Measurements from ENCODE around the gene CCNY.
"Not testable (repeated sequence)": the region's sequence is repeated elsewhere in the genome, so short reads cannot be mapped to it uniquely, and the experiment has no call there.

The CCNY gene

DNA sequence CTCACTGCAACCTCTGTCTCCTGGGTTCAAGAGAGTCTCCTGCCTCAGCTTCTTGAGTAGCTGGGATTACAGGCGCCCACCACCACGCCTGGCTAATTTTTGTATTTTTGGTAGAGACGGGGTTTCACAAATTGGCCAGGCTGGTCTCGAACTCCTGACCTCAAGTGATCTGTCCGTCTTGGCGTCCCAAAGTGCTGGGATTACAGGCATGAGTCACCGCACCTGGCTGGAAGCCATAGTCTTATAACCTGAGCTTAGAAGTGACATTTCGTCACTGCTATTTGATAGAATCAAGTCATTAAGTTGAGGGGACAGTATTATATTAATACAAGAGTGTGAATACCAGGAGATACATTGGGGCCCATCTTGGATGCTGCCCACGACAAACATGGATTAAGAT lies 17.9 kb downstream of the CCNY start:
- not testable (repeated sequence) for DNase-seq (ENCODE audit: low read depth)

DNA sequence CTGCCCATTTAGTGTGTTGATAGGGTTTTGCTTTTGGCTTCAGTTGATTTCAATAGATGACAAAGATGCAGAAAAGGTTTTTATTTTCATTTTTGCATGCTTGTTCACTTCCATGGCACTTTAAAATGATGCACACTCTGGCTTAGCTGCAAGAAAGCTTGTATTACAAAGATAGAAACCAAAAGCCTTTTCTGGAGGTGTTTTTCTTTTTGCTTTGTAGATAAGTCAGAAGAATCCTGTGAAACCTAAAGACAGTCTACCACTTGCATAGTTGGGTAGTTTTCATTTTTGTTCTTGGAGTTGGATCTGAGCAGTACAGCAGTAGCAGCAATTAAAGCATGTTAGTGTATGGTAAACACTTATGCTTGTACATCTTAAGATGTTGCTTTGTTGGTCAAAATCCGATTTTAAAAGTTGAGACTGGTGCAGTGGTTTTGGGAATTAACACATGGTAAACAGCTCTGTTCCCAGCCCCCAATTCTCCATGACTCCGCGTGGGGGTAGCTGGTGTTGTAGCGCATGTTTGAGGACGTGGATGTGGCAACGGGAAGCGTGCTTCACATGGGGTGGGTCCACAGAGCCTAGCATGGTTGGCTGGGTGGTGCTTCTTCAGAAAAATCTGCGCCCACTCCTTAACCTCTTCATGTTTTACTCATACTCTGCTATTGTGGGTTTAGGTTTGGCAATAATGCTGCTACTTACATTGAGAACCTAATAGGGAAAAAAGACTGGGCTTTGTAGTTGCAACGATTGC lies 19.8 kb downstream of the CCNY start:
- DNase-seq (ENCODE audit: low read depth): no peak

DNA sequence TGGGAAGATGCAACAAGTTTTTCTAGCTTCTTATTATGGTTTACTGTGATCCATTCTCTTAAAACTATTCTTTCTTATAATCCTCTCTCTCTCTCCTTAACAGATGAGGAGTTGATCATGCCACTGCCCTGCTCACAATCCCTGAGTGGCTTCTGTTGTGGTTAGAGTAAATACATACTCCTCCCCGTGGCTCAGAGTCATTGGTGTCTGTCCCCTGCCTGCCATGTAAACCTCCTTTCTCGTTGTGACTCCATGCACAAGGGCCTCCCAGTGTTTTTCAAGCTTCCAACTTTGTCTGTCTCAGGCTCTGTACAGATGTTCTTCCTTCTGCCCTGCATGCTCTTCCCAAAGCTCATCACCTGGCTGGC lies 20.4 kb downstream of the CCNY start:
- no peak for DNase-seq (ENCODE audit: low read depth)

DNA sequence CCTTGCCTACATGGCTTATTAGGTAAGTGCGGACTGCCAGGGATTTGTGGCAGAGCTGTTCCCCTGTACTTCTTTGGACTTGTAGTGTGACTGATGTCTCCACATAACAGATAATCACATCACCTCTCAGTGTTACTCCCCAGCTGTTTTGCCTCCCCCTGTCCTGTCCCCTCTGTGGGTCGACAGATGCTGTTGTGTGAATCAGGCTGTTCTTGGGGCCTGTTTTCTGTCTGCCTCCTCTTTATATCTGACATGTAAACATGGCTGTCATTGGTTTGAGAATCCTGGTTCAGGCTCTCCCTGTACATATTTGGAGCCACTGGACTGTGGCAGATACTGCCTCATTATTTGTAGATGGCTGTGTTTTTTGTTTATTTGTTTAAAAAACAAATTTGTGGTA lies 22.7 kb downstream of the CCNY start:
- no peak for DNase-seq (ENCODE audit: low read depth)

DNA sequence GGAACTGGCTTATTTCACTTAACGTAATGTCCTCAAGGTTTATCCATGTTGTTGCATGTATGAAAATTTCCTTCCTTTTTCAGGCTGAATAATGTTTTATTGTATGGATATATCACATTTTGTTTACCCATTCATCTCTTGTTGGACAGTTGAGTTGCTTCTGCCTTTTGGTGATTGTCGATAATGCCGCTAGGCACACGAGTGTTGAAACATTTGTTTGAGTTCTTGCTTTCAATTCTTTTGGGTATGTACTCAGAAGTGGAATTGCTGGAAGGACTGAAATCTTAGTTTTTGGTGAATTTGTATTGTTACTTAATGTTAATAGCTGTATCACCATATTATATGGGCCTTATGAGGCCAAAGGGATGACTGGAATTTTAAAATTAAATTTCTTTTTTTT lies 23.6 kb downstream of the CCNY start:
- no peak for DNase-seq (ENCODE audit: low read depth)

DNA sequence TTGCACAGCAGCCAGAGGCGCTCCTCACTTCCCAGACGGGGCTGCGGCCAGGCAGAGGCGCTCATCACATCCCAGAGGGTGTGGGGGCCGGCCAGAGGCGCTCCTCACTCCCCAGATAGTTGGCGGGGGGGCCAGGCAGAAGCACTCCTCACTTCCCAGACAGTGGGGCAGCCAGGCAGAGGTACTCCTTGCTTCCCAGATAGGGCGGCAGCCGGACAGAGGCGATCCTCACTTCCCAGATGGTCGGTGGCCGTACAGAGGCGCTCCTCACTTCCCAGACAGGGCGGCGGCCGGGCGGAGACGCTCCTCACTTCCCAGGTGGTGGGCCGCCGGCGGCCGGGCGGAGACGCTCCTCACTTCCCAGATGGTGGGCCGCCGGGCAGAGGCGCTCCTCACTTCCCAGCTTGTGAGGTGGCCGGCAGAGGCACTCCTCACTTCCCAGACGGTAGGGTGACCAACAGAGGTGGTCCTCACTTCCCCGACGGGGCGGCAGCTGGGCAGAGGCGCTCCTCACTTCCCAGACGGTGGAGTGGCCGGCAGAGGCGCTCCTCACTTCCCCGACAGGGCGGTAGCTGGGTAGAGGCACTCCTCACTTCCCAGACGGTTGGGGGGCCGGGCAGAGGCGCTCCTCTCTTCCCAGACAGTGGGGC lies 26.5 kb downstream of the CCNY start:
- DNase-seq (ENCODE audit: low read depth): no peak

DNA sequence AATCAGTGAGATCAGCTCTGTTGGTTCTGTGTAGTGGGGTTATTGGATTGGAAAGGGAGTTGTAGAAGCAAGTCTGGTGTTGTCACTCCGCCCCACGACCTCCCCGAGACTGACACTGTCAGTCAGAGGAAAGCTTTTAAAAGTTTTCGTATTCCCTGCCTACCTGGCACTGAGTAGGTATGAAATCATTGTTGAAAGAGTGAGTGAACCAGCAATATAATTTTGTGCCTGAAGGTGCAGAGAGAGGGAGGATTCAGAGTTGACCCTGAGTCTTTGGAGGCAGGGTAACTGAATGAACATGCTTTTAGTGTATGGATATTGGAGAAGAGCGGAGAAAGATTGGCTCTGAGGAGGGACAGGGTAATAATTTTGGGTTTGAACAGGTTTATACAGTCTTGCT lies 27.3 kb downstream of the CCNY start:
- no peak for DNase-seq (ENCODE audit: low read depth)

DNA sequence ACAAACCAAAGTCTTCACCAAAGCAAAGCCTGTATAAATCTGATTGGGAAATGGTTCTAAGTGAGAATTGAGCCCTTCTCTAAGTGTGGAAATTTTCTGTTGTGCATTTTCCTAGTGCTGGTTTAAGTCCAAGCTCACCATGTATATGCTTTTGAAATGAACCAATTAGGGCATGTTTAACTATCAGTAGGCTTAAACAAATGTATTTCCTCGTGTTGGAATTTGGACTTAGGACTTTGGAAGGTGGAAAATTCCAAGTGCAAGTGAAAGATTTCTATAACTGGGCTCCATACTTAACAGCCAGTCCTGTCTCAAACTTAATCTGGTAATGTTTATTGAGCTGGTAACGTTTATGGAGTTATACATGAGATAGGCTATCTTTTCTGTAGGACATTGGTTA lies 28.5 kb downstream of the CCNY start:
- no peak for DNase-seq (ENCODE audit: low read depth)

DNA sequence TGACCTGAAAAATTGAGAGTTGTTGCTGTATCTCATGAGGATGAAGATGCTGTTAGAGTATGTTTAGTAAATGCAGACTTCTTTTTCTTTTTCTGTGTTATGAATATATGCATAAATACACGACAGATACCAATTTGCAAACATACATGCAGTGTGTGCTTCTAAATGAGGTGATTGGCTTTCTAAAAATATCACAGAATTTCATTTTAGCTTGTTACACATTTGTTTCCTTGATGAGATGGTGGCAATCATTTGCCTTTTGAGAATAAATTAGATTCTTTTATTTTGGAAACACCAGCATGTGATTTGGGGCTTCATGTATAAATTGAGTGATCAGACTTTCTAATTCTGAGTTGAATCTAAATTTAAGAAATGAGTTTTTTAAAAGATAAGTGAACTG lies 29.7 kb downstream of the CCNY start:
- no peak for DNase-seq (ENCODE audit: low read depth)

DNA sequence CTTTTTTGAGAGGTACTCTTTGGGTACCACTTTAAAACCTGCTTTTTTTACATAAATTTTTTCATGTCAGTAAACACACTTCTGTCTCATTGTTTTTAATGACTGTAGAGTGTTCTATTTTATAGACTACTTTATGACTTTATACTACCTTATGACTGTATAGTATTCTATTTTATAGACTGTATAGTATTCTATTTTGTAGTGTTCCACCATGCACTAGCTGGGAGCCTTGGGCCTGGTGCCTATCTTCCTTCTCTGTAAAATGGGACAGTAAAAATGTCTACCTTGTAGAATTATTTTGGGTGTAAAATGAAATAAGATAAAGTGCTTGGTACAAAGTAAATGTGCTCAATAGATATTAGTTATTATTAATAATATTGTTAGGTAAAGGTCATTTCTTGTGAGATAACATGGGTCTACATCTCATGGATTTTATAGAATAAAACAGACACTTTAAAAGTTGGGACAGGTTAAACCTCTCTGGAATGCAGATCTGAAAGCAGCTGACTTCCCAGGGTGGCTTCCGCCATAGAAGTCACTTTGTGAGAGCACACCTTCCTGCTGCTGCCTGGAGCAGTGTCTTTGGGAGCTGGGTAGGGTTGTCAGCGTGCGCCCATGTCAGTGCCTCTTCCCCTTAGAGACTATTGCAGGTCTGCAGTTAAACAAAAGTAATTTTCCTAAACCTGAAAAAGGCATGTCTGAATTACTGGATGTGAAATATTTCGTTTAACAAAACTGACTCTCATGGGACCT lies 31.0 kb downstream of the CCNY start:
- DNase-seq (ENCODE audit: low read depth): no peak

DNA sequence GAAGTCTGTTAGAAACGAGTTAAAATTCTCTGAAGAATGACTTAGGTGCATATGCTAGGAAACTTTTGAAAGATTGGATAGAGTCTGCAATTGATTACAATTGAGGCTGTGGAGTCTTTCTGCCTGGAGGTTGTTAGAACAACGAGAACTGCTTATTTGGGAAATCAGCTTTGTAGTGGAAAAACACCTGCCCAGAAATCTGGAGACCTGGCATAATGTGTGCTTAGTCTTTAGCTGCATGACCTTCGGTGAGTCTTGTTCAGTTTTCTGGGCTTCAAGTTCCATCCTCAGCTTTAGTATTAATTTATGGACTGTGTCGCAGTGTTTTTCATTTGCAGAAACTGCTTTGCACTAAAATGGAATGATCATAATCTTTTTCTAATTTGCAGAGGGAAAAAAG lies 31.7 kb downstream of the CCNY start:
- no peak for DNase-seq (ENCODE audit: low read depth)

DNA sequence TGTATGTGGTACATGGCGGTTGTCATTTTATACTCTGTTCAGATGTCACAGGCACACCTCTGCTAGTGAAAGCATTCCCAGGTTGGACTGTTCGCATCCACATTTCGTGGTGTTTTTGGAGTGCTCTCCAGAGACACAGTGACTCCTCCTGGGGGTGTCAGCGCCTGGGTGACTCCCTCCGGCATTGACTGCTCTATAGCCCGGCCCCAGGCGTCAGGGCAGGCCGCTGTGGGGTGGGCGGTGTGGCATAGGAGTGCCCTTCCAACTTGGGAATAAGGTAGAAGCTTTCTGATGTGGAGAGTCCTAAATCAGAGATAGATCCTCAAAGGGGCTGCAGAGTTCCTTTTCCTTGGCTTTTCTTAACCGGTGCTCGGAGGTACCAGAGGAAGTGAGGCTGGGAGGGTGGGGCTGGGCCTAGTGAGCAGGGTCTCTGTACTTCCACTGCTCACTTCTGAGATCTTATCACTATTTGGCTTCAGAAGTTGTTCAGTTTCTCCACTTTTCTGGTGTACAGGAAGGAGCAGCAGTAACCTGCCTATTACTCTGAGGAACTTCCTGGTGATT lies 32.3 kb downstream of the CCNY start:
- no peak for DNase-seq (ENCODE audit: low read depth)

DNA sequence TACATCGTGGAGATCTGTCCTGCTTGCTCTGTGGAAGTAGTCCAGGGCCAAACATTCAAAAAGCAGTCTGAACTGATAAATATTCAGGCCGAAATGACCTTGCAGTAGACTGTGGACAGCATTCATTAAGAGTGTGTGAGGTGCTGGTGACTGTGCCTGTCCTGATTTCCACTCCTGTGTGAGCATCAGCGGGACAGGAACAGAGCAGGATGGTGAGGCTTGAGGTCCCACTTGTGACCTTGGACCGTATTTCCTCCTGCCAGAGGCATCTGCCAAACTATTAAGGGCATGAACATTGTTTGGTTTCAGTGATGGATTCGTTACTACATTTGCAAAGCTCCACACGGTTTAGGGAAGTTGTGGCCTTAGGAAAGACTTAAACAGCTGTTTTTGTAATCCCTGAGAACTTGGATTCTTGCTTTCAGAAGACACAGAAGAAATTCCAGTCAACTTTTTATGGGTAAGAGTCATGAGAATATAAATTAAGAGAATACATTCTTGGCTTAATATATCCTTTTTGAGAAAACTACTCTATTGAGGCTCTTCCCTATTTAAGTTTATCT lies 32.8 kb downstream of the CCNY start:
- DNase-seq (ENCODE audit: low read depth): no peak

DNA sequence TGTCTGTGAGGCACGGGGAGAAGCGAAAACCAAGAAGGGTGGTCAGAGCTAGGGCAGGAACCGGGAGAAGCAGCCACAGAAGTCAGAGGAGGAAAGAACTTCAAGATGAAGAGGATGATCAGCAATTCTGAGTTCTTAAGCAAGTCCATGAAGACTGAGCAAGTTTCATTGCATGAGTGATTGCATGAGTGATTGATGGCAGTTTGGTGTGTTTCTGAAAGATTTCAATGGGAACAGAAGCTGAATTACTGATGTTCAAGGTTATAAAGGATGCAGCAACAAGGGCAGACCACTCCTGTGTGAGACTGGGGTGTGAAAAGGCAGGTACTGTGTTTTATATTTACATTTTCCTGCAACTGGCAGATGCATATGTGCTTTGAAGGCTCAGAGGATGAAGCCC lies 35.4 kb downstream of the CCNY start:
- DNase-seq (ENCODE audit: low read depth): no peak

DNA sequence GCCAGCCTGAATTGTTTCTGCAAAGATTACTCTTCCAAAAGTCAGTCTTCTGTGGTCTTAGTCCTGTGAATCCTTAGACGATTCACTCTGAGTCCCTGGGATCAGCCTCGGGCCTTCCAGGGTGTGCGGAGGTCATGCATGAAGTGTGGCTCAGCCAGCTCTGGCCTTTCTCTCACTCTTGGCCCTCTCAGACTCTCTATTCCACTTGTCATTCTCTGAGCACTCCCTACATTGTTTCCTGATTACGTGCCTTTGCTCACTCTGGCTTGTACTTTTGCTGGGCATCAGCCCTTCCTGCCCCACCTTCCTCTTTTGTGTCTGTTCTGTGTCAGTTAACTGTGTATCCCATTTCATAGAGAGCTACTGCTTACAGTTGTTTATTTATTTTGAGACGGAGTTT lies 36.0 kb downstream of the CCNY start:
- no peak for DNase-seq (ENCODE audit: low read depth)

DNA sequence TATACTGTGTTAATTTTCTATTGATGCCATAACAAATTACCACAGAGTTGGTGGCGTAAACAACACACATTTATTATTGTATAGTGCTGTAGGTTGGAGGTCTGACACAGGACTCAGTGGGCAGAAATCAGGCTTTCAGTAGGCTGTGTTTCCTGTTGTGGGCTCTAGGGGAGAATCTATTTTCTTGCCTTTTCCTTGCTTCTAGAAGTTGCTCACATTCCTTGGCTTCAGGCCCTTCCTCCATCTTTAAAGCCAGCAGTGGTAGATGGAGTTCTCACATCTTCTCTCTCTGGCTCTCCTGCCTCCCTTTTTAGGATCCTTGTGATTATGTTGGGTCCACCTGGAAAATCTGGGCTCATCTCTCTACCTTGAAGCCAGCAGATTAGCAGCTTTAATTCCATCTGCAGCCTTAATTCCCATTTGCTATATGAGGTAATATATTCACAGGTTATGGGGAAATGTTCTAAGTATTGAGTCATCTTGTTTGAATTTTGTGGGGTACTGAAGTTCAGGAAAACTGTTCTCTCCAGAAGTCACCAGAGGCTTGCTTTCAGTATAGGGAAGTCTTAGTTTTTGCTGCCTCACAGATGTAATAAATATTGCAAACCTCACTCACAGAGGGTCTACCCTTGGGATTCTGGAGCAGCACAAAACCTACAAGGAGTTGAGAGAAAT lies 38.9 kb downstream of the CCNY start:
- no peak for DNase-seq (ENCODE audit: low read depth)

DNA sequence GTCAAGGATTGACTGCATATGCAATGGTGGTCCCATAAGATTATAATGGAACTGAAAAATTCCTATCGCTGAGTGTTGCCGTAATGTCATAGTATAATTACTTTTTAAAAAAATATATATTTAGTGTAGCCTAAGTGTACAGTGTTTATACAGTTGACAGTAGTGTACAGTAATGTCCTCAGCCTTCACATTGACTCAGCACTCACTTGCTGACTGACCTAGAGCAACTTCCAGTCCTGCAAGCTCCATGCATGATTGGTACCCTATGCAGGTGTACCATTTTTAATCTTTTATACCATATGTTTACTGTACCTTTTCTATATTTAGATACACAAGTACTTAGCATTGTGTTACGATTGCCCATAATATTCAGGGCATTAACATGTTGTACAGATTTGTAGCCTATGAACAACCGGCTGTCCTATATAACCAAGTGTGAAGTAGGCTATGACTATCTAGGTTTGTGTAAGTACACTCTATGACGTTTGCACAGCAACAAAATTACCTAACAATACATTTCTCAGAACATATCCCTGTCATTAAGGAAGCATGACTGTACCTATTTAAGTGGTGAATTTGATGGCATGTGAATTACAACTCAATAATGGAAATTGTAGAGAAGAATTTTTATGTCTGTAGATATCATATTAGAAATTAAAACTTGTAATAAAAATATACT lies 40.9 kb downstream of the CCNY start:
- no peak for DNase-seq (ENCODE audit: low read depth)

DNA sequence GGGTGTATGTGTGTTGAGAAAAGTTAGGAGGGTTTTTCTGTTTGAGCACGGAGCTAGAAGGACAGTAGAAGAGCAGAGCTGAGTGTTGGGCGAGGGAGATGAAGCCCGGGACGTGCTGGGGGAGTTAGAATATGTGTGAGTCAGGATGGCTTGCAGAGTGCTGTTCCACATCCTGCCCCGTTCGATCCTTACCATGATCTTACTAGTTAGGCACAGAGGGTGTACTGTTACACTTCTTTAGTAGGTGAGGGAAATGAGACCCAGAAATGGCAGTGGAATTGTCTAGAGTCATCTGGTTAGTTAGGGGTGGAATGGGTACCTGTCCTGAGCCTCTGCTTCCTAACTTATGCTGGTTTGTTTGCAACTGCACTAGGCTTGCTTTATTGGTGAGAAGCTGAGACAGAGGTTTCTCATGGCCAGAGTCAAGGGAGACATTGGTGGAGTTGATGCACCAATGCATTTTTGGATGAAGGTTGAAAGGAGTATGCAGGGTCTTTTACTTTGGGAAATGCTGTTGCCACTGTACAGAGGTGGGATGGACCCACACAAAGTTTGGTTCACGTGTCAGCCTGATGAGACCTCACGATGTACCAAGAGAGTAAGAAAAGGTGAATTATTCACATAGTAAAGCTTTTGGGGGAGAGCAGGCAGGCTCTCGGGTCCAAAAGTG lies 42.4 kb downstream of the CCNY start:
- no peak for DNase-seq (ENCODE audit: low read depth)

DNA sequence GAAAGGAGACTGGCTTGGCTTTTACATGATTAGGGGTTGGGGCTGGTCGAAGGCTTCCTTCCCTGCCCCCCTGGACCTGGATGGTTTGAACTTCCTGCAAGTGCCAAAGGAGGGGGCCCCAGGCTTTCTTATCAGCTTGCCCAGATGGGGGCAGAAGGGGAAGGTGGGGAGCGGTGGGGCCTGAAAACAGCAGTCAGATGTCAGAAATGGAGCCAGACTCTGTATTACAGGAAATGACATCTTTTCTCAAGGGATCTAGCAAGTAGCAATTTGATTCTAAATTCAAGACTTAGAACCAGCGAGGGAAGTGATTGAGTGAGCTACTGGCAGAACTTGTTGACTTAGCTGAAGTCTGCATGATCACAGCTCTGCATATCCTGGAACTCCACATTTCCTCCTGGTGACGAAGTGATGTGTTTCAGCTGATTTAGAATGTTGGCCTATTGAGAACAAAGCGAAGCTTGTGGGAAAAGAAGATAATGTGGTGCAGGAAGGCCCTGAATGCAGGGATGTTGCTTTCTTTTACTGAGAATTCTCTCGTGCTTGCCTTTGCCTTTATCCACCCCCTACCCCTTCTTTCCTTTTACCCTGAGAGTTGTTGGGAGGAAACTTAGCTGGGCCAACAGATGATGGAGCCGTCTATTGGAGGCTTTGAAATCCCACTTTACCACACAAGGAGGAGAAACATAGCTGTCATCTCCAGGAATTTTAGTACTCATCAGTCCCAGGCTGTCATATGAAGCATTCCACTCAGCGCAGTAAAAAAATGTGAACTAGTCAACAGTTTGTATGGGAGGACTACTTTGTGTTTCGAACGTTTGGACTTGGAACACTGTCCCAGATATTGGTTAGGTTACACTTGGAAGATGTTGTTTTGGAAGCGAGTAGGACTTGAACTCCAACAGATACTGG lies 43.2 kb downstream of the CCNY start:
- DNase-seq (ENCODE audit: low read depth): no peak

DNA sequence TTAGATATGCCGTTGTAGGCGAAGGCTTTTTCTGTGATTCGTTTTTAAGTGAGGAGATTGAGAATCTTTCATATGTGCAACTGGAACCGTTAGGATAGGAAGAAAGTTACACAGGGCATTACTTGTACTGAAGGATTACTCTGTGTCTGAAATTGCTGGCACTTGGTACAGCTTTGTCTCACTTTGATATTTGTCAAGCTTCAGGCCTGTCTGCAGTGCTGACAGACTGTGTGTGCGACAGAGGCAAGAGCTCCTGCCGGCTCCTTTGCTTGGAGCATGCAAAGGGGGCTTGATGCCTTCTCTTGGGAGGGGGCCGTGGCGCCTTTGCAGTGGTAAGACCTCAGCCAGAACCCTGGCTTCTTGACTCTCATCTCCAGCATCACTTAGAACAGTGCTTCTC lies 45.8 kb downstream of the CCNY start:
- no peak for DNase-seq (ENCODE audit: low read depth)

Data from stimulated activated CD8-positive, alpha-beta memory T cell treated with anti-CD3 and anti-CD28 coated beads, Interleukin-15, amount 100 ng/mL, for 1 hour (primary cell).